GM21360 (cell line): ENCODE results near the gene CD44.
A peak's percentile ranks its signal among the peaks of the same experiment; 100 is the strongest.

Source experiments
- ATAC-seq: cut with Tn5 transposase; IDR thresholded peaks from one replicate; pipeline ENCODE4 v1.9.1; 2021; ENCODE audit warnings: mild to moderate bottlenecking, moderate library complexity; ENCODE audit not compliant: unreplicated experiment

The CD44 gene

DNA sequence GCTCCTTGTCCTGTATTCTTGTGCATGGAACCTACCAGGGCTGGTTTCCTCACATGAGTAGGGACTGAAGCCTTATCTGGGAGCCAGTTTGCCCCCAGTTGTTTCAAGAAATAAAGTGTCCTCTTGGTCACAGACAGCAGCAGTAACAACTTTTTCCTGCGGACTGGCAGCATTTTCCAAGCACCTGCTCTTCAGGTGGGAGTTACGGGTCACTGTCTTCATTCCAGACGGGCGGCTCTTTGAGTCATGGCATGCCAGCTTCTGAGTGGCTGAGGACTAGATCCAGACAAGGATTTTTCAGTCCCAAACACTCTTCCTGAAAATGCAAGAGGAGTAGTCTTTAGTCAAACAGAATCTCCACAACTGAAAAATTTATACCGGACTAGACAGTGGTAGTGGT, 2.7 kb upstream of the CD44 start:
- no peak for ATAC-seq

DNA sequence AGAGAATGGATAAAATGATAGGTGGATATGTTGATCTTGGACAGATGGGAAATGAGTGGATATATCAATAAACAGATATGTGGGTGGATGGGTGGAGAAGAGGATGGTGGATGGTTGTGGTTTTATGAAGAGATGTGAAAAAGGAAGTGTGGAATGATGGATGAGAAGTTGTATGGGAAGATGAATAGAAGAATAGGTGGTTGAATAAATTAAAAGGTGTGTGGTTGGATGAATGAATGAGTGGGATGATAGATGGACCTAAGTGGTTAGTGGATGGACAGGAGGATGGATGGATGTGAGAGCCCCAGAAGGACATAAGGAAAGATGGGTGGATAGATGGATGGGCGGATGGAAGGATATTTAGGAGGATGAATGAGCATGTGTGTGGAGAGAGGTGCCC, 913 bp upstream of the CD44 start:
- ATAC-seq: no peak

- ATAC-seq: no peak
Measured at GRCh38 chr11:35138606-35138942, 397 bp upstream of the CD44 start.

DNA sequence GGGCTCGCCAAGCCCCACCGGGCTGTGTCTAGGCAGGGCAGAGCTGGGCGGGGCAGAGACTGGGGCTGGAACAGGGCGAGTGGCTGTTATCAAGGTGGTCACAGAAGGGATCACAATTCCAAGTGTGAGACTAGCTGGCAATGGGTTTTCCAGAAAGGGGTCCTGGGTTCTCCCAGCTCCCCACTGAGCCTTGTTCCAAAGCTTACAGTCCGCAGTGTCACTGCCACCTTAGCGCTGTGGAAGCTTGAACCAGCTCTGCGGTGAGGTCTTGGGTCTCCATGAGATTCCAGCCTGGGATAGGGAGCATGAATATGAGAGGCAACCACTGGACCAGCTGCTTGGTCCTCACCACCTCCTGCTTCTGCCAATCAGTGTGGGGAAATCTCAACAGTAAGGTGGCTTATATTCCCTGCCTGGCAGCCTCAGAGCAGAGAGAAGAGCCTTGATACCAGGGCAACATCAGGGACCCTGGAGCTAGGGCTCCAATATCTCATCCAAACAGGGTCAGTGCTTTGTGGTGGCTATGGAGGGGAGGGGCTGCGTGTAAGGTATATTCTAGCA, 831 bp downstream of the CD44 start:
- no peak for ATAC-seq

DNA sequence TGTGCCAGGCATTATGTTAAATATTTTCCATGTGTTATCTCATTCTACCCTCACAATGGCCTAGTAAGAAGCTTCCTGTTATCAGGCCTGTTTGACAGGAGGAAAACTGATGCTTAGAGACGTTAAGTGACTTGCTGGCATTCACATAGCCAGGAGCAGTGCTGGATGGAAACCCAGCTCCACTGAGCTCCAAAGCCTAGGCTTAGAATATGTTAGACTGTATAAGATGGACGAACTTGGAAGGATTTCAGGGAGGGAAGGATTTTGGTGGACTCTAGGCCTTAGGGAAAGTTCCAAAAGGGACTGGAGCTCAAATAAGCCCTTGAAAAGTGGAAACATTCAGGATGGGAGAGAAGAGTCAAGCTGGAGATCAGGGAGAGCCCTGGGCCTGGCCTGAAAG, 2.1 kb downstream of the CD44 start:
- ATAC-seq: no peak

DNA sequence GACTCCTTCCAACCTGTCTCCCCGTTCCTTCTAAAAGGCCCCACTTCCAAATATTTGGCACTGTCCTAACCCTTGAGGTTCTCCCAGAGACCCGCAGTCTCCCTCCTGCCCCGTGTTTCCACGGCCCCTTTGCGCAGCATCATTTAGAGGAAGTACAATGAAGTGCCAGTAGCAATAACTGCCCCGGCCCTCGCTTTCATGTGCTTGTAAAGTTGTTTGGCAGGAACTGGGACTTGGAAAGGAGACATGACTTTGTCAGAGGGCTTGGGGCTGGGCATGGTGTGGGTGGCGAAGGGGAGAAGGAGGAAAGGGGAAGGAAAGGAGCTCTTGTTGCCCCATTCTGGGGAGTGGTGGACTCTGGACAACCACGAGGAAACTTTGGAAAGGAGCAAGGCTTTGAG, 2.6 kb downstream of the CD44 start:
- no peak for ATAC-seq

- no peak for ATAC-seq
Measured at GRCh38 chr11:35142481-35143075, 3.6 kb downstream of the CD44 start.

GRCh38 chr11:35143297-35144135, 4.5 kb downstream of the CD44 start:
- no peak for ATAC-seq

- peak; percentile 53 for ATAC-seq
Measured at GRCh38 chr11:35144136-35144741, 5.3 kb downstream of the CD44 start.

DNA sequence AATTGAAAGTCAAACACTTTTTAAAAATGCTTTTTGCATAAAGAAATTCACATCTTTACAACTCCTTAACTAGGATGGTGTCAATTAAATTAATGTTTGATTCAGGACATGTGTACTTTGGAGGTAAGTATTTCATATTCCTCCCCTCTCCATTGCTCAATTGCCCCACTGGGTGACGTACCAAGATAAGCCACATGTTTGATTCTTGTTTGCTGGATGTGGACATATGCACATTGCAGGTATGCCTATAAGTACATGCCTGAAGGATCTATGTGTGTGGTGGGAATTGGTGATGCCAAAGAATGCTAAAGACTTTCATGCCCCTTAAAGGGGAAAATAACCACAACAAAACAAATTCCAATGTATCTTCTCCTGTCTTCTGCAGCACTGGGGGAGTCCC, 5.8 kb downstream of the CD44 start:
- ATAC-seq: no peak

DNA sequence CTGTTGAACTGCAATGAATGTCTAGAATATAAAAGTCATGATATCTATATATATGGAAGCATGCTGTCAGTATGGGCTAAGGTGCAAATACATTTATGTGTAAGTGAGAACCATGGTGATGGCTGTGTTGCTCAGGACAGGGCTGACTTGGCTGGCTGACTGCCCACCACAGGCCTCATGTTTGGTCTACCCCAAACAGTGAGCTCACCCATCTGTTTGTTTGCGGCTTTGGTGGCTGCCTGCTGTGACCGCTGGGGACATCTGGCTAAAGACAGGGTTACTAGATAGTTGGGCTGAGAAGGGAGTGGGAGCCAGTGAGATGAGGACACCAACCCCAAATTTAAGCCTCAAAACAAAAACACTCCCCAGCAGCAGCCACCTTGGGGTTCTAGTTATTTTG, 6.3 kb downstream of the CD44 start:
- peak; percentile 33 for ATAC-seq

DNA sequence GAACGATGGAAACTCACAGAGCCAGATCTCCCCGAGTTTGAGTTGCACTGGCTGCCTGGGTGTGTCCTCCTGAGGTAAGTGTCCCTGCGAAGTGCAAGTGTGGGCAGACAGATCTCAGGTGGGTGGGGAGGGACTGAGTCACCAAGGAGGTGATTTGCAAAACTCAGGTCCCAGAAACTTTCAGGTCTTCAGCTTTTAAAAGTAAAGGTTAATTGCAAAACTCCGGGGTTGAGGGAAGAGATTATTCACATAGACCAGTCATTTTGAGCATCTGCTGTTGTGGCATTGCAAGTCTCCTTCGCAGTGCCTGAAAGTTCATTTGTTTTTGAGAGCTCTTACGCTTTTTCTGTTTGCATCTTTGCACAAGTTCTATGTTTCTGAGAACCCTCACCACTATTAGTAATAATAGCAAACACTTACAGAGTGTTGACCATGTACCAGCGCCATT, 7.1 kb downstream of the CD44 start:
- no peak for ATAC-seq

- ATAC-seq: no peak
Measured at GRCh38 chr11:35146711-35147110, 7.7 kb downstream of the CD44 start.

- ATAC-seq: no peak
Measured at GRCh38 chr11:35147235-35147634, 8.3 kb downstream of the CD44 start.

DNA sequence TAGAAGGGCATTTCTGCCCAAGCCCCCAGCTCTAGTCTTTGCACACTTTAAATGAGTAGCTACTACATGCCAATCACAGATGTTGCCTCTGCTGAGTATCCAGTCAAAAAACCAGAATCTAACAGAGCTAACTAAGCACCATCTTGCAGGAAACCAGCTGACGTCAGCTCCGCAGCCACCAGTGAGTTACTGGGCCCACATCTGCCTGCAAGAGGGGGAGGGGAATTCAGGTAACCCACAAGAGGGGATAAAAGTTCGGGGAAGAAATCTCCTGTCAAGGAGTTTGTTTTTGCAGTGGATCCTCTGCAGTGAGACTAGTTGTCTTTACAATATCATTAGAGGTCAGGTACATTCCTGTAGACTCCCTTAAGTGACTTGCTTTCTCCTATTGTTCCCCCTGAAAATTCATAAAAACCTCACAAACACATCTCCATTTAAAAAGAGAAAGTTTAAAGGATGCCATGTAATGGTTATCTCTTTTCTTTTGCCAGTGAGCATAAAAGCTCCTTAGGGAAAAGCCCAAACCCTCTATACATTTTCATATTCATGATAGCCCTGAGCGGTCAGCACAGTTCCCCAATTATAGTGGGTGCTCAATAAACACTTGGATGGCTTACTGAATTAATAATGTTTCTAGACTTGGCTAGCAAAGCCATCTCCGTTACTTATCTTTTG, 9.3 kb downstream of the CD44 start:
- no peak for ATAC-seq

GRCh38 chr11:35150454-35150853, 11.5 kb downstream of the CD44 start:
- no peak for ATAC-seq

DNA sequence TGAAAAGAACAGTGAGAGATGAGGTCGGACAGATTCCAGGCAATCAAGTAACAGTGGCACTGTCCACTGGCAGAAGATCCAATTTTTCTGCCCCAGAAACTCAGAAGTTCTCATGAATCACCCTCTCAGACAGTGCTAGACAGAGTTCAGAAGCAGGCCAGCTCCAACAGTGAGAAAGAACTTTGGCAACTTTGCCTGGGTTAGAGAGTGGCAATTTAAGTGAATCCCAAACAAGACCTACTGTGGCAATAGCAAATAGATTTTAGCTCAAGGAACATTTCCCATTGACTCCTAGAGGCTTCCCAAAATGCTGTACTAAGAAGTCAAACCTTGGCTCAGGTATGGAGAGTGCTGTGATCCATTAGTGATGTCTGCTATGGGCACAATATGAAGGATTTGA, 12.3 kb downstream of the CD44 start:
- no peak for ATAC-seq

- ATAC-seq: no peak
Measured at GRCh38 chr11:35151683-35152280, 12.8 kb downstream of the CD44 start.

DNA sequence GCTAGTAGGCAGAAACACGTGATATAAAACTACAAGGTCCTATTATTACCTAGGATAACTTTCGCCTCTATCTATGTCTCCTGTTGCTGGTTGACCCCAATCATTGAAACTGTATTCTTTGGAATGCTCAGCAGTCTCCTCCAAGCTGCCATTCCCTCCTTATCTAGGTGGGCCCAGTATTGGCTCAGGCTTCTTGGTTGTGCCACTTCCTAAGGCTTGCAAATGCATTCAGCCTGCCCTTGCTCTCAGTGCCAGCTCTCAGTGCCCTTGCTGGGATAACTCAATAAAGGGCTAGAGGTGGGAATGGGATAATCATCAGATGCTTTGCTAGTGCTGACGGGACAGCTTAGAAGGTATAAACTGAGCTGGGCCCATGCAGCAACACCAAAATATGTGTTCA, 13.6 kb downstream of the CD44 start:
- ATAC-seq: no peak

DNA sequence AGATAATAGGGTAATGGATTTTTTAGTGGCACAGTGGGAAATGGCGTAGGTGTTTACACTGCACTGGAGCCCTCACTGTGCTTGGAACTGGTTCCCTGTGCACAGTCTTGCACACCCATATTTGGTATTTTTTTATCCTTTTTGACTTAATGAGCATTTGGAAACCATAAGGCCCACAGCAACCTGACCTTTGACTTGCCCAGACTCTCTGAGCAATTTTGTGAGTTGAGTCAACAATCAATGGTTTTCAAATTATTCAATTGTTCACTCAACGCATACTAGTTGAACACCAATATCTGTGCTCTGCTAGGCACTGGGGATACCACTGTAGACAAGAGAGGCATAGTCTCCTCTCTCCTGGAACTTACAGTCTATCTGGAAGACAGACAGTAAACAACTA, 14.3 kb downstream of the CD44 start:
- no peak for ATAC-seq

GRCh38 chr11:35154952-35155351, 16.0 kb downstream of the CD44 start:
- ATAC-seq: no peak
